Measurements from ENCODE around the gene MATK.

MATK gene

GRCh38 chr19:3775374-3775711 is 10.8 kb downstream of the MATK start:
- Histone ChIP-seq H3K36me3 (ENCODE audit: control insufficient read depth, insufficient read depth, low read length, severe bottlenecking) (no peaks in the 10 kb centered on the region), H3K4me3 (ENCODE audit: low read length) (no peak overlapping the region), H3K4me1 (ENCODE audit: control insufficient read depth, insufficient read depth, low read length) (no peaks in the 10 kb centered on the region), H3K9me3 (ENCODE audit: control insufficient read depth, low read length) (no peaks in the 10 kb centered on the region), H3K27me3 (replicated peaks; ENCODE audit: control insufficient read depth, insufficient read depth, low read length) (peaks cover 16% of the 10 kb centered on the region), H3K9ac (ENCODE audit: low read length) (no peak overlapping the region)
- DNase-seq (ENCODE audit: low read depth): no peak

- Histone ChIP-seq H3K36me3 (ENCODE audit: control insufficient read depth, insufficient read depth, low read length, severe bottlenecking) (no peaks in the 10 kb centered on the region), H3K9me3 (ENCODE audit: control insufficient read depth, low read length) (no peaks in the 10 kb centered on the region), H3K27me3 (replicated peaks; ENCODE audit: control insufficient read depth, insufficient read depth, low read length) (peaks cover 16% of the 10 kb centered on the region), H3K9ac (ENCODE audit: low read length) (no peak overlapping the region), H3K4me1 (ENCODE audit: control insufficient read depth, insufficient read depth, low read length) (no peaks in the 10 kb centered on the region), H3K4me3 (ENCODE audit: low read length) (no peak overlapping the region)
- no peak for DNase-seq (ENCODE audit: low read depth)
Observed at GRCh38 chr19:3774621-3775373, 11.4 kb downstream of the MATK start.

DNA sequence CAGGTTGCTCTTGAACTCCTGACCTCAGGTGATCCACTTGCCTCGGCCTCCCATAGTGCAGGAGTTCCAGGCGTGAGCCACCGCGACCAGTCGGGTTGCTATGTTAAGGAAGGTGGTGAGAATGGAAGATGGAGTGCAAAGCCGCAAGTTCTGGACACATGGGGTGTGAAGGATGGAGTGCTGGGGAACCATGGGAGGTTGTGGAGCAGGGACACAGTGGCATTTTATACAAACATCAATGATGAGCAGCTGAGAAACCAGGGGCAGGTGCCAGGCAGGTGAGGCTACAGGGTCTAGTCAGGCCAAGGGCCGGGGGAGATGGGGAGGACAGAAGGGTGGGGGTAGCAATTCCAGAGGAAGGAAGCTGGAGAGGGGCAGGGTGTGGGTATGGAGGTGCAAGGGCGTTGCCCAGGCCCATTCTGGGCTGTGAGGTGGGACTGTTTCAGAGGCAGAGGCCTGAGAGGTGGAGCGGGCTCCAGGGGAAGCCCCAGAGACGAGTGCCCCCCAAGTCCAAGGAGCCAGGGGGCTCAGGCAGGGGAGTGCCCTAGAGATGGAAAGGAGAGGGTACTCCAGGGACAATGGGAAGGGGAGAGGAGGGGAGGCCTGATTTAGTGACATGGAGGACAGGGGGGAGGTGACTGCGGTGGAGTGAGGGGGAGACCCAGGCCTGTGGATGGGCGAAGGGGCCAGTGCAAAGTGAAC is 12.2 kb downstream of the MATK start:
- no peaks in the 10 kb centered on the region for H3K4me1 ChIP-seq (ENCODE audit: control insufficient read depth, insufficient read depth, low read length)
- H3K4me3 ChIP-seq (ENCODE audit: low read length): no peak overlapping the region
- no peak for DNase-seq (ENCODE audit: low read depth)
- H3K36me3 ChIP-seq (ENCODE audit: control insufficient read depth, insufficient read depth, low read length, severe bottlenecking): no peaks in the 10 kb centered on the region
- peaks cover 16% of the 10 kb centered on the region for H3K27me3 ChIP-seq (replicated peaks; ENCODE audit: control insufficient read depth, insufficient read depth, low read length)
- no peak overlapping the region for H3K9ac ChIP-seq (ENCODE audit: low read length)
- no peaks in the 10 kb centered on the region for H3K9me3 ChIP-seq (ENCODE audit: control insufficient read depth, low read length)

DNA sequence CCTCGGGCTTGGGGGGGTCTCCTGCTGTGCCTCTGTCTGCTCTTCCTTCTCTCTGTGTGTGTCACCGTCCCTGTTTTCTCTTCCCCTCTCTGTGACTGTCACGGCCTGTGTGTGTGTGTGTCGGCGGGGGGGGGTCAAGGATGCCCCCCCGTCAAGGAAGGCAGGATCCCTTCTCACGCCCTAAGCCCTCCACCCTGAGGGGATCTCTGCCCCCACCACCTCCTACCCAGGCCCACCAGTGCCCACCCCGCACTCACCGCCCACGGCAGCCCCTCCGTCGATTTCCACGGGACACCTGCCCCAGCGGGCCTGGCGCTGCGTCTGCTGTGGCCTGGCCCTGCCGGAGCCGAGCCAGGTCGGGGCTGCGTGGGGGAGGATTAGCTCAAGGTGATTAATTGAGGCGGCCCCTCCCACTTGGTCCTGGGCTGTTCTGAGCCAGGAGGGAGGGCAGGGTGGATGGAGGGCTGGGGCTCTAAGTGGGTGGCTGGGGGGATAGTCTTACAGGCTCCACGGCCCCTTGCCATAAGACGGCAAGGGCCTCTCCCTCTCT is 14.2 kb downstream of the MATK start, which contains the start of gene RAX2:
TSS of gene RAX2 (minus strand) at position 323 of the 550 bp plus-strand sequence. CDS start 486 bp downstream, outside the sequence.
- Histone ChIP-seq H3K36me3 (ENCODE audit: control insufficient read depth, insufficient read depth, low read length, severe bottlenecking) (peaks cover 7% of the 10 kb centered on the region), H3K4me1 (ENCODE audit: control insufficient read depth, insufficient read depth, low read length) (no peaks in the 10 kb centered on the region), H3K4me3 (ENCODE audit: low read length) (no peak within 1 kb of the TSS), H3K27me3 (replicated peaks; ENCODE audit: control insufficient read depth, insufficient read depth, low read length) (peaks cover 16% of the 10 kb centered on the region), H3K9ac (ENCODE audit: low read length) (no peak within 1 kb of the TSS), H3K9me3 (ENCODE audit: control insufficient read depth, low read length) (no peaks in the 10 kb centered on the region)
- DNase-seq (ENCODE audit: low read depth): no peak

DNA sequence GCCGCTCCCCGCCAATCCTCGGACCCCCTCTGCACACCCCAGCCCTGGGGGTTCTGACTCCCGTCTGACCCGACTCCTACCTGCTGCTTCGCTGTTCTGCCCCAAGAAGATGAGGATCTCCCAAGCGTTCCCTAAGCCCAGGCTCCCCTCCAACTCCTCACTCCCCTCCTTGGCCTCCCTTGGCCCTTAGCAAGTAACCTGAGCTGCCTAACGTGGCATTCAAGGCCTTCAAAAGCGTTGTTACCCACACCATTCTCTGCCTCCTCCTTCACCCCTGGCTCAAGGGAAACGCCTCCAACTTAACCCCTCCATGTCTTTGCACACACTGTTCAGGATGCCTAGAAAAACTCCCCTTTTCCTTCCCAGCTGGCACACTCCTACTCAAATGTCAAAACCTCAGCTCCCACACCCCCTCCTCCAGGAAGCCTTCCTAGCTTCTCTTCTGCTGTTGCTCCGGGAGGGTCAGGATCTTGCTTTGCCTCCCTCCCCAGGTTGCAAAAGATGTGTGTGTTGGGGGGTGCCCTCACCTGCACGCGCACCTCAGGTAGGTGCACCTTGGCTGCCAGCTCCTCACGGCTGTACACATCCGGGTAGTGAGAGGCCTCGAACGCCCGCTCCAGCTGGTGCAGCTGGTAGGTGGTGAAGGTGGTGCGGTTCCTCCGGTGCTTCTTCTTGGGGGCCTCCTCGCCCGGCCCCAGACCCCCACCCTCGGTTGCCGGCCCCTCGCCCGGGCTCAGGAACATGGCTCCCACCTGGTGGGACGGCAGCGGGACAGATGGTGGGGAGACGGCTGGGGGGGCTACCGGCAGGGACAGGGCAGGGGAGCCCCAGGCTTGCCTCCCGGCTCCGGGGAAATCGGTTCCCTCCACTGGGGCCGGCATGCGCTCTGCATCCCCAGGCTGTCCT is 14.9 kb downstream of the MATK start:
- H3K9me3 ChIP-seq (ENCODE audit: control insufficient read depth, low read length): no peaks in the 10 kb centered on the region
- no peaks in the 10 kb centered on the region for H3K4me1 ChIP-seq (ENCODE audit: control insufficient read depth, insufficient read depth, low read length)
- DNase-seq (ENCODE audit: low read depth): no peak
- no peak overlapping the region for H3K9ac ChIP-seq (ENCODE audit: low read length)
- no peak overlapping the region for H3K4me3 ChIP-seq (ENCODE audit: low read length)
- H3K27me3 ChIP-seq (replicated peaks; ENCODE audit: control insufficient read depth, insufficient read depth, low read length): peaks cover 16% of the 10 kb centered on the region
- peaks cover 14% of the 10 kb centered on the region for H3K36me3 ChIP-seq (ENCODE audit: control insufficient read depth, insufficient read depth, low read length, severe bottlenecking)

DNA sequence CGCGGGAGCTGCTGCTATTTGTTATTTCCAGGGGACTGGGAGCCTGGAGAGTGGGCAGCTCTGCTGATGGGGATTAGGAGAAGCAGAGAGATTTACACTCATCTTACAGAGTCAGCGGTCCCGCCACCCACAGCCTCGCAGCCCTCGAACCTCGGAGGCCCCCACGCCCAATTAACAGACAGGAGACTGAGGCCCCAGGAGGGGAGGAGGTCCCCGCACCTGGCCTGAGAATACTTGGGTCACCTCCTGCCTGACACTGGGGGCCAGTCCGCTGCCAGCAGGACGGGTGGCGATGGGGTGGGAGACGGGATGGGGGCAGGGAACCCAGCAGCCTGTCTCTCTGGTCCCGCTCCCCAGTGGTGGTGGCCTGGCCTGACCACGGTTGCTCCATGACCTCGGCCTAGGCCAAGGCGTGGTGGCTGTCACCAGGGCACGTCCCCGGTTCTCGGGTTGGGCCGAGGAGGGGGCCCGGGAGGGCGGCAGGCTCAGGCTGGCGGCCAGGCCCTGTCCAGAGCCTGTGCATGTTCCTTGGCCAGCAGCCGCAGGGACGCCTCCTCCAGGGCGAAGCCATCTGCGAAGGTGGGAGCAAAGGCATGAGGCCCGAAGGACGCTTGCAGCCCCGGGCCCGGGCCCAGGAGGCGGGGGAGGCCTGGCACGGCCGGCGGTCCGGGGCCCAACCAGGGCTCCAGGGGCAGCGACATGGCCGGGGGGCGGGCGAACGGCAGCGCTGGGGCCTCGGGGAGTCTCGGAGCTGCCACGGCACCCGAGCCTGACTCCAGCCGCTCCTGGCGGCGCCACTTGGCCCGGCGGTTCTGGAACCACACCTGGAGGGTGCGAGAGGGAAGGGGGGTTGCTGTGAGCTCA is 15.8 kb downstream of the MATK start:
- H3K9me3 ChIP-seq (ENCODE audit: control insufficient read depth, low read length): no peaks in the 10 kb centered on the region
- H3K4me1 ChIP-seq (ENCODE audit: control insufficient read depth, insufficient read depth, low read length): no peaks in the 10 kb centered on the region
- H3K9ac ChIP-seq (ENCODE audit: low read length): no peak overlapping the region
- DNase-seq (ENCODE audit: low read depth): no peak
- H3K36me3 ChIP-seq (ENCODE audit: control insufficient read depth, insufficient read depth, low read length, severe bottlenecking): peaks cover 15% of the 10 kb centered on the region
- H3K4me3 ChIP-seq (ENCODE audit: low read length): no peak overlapping the region
- peaks cover 13% of the 10 kb centered on the region for H3K27me3 ChIP-seq (replicated peaks; ENCODE audit: control insufficient read depth, insufficient read depth, low read length)

DNA sequence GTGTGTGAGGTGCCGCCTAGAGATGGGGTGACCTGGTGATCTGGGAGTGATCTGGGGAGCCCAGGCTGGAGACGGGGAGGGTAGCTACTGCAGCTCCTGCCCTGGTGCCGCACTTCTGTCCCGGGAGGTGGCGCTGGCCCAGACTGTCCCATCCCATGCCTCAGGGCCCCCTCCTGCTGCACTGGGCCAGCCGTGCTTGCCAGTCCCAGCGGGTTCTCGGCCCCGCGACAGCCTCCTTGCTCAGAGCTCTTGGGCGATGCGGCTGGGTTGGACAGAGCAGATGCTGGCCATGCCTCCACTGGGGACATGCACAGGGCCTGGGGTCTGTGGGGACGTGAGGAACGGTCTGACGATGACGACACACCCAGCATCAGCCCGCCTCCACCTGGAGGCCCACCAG is 16.7 kb downstream of the MATK start:
- Histone ChIP-seq H3K9me3 (ENCODE audit: control insufficient read depth, low read length) (no peaks in the 10 kb centered on the region), H3K4me3 (ENCODE audit: low read length) (no peak overlapping the region), H3K4me1 (ENCODE audit: control insufficient read depth, insufficient read depth, low read length) (no peaks in the 10 kb centered on the region), H3K9ac (ENCODE audit: low read length) (no peak overlapping the region), H3K36me3 (ENCODE audit: control insufficient read depth, insufficient read depth, low read length, severe bottlenecking) (peaks cover 19% of the 10 kb centered on the region), H3K27me3 (replicated peaks; ENCODE audit: control insufficient read depth, insufficient read depth, low read length) (peaks cover 12% of the 10 kb centered on the region)
- DNase-seq (ENCODE audit: low read depth): no peak

- no peaks in the 10 kb centered on the region for H3K9me3 ChIP-seq (ENCODE audit: control insufficient read depth, low read length)
- H3K9ac ChIP-seq (ENCODE audit: low read length): no peak overlapping the region
- H3K4me1 ChIP-seq (ENCODE audit: control insufficient read depth, insufficient read depth, low read length): no peaks in the 10 kb centered on the region
- H3K27me3 ChIP-seq (replicated peaks; ENCODE audit: control insufficient read depth, insufficient read depth, low read length): peaks cover 9% of the 10 kb centered on the region
- no peak overlapping the region for H3K4me3 ChIP-seq (ENCODE audit: low read length)
- peaks cover 19% of the 10 kb centered on the region for H3K36me3 ChIP-seq (ENCODE audit: control insufficient read depth, insufficient read depth, low read length, severe bottlenecking)
- DNase-seq (ENCODE audit: low read depth): no peak
Observed at GRCh38 chr19:3768748-3769099, 17.5 kb downstream of the MATK start.

GRCh38 chr19:3768015-3768747 is 18.0 kb downstream of the MATK start:
- no peaks in the 10 kb centered on the region for H3K9me3 ChIP-seq (ENCODE audit: control insufficient read depth, low read length)
- H3K4me3 ChIP-seq (ENCODE audit: low read length): no peak overlapping the region
- no peak for DNase-seq (ENCODE audit: low read depth)
- H3K9ac ChIP-seq (ENCODE audit: low read length): no peak overlapping the region
- peaks cover 8% of the 10 kb centered on the region for H3K27me3 ChIP-seq (replicated peaks; ENCODE audit: control insufficient read depth, insufficient read depth, low read length)
- peaks cover 3% of the 10 kb centered on the region for H3K4me1 ChIP-seq (ENCODE audit: control insufficient read depth, insufficient read depth, low read length)
- peaks cover 19% of the 10 kb centered on the region for H3K36me3 ChIP-seq (ENCODE audit: control insufficient read depth, insufficient read depth, low read length, severe bottlenecking)

DNA sequence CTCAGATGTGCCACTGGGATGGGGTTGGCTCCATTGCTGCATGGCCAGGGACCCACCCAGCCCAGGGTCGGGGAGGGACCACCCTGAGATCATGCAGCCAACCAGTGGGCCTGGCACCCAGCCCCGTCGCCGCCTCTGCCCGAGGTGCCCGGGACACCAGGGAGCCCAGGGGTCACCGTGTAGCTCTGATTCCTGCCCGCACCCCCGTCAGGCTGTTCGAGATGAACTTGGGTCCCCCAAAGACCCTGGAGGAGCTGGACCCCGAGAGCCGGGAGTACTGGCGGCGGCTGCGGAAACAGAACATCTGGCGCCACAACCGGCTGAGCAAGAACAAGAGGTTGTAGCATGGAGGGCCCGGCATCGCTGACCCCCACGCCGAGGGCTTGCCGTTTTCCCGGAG is 19.1 kb downstream of the MATK start:
- H3K36me3 ChIP-seq (ENCODE audit: control insufficient read depth, insufficient read depth, low read length, severe bottlenecking): peaks cover 19% of the 10 kb centered on the region
- DNase-seq (ENCODE audit: low read depth): no peak
- H3K4me1 ChIP-seq (ENCODE audit: control insufficient read depth, insufficient read depth, low read length): peaks cover 5% of the 10 kb centered on the region
- H3K4me3 ChIP-seq (ENCODE audit: low read length): no peak overlapping the region
- H3K9me3 ChIP-seq (ENCODE audit: control insufficient read depth, low read length): no peaks in the 10 kb centered on the region
- H3K9ac ChIP-seq (ENCODE audit: low read length): no peak overlapping the region
- peaks cover 8% of the 10 kb centered on the region for H3K27me3 ChIP-seq (replicated peaks; ENCODE audit: control insufficient read depth, insufficient read depth, low read length)
